Measurements from ENCODE around the gene SPHK1. TPM values are rescaled to one million over a fixed set of nuclear protein-coding genes. Genes with fewer than 3 reads are reported as not detected.

SPHK1 gene
- total RNA-seq, 2 experiments from 2014 or later = 3.4 to 3.9 TPM

GRCh38 chr17:76383546-76384221 lies 725 bp upstream of the SPHK1 start:
- peaks cover 3% of the 10 kb centered on the region for H3K27me3 Mint-ChIP-seq
- DNase-seq (peak; percentile 81), ATAC-seq (ENCODE audit: low read depth) (peak; percentile 32)
- H3K9me3 Mint-ChIP-seq = no peaks in the 10 kb centered on the region
- no peaks in the 10 kb centered on the region for H3K36me3 Mint-ChIP-seq
- H3K4me1 Mint-ChIP-seq = peaks cover 5% of the 10 kb centered on the region
- H3K4me3 Mint-ChIP-seq = peak overlapping the region; percentile 89
- POLR2A ChIA-PET = interaction anchor here (1.0 to 6.1 kb wide), 6 partner anchors 13 to 192 kb away, joined by 3 to 63 read pairs (median 4); partner anchors contain the start of gene PRPSAP1
- H3K27ac Mint-ChIP-seq = peak overlapping the region; percentile 85

GRCh38 chr17:76384987-76385891 lies 830 bp downstream of the SPHK1 start:
- Mint-ChIP-seq H3K36me3 (no peaks in the 10 kb centered on the region), H3K9me3 (no peaks in the 10 kb centered on the region), H3K4me3 (peak overlapping the region; percentile 68), H3K27me3 (peaks cover 3% of the 10 kb centered on the region), H3K4me1 (peaks cover 5% of the 10 kb centered on the region), H3K27ac (no peak overlapping the region)
- POLR2A ChIA-PET = interaction anchor here (0.6 to 6.1 kb wide), 10 partner anchors 12 to 510 kb away, joined by 3 to 63 read pairs (median 4); partner anchors contain the start of gene PRPSAP1
- ATAC-seq (ENCODE audit: low read depth) = peak; percentile 1
- peak; percentile 61 for DNase-seq

DNA sequence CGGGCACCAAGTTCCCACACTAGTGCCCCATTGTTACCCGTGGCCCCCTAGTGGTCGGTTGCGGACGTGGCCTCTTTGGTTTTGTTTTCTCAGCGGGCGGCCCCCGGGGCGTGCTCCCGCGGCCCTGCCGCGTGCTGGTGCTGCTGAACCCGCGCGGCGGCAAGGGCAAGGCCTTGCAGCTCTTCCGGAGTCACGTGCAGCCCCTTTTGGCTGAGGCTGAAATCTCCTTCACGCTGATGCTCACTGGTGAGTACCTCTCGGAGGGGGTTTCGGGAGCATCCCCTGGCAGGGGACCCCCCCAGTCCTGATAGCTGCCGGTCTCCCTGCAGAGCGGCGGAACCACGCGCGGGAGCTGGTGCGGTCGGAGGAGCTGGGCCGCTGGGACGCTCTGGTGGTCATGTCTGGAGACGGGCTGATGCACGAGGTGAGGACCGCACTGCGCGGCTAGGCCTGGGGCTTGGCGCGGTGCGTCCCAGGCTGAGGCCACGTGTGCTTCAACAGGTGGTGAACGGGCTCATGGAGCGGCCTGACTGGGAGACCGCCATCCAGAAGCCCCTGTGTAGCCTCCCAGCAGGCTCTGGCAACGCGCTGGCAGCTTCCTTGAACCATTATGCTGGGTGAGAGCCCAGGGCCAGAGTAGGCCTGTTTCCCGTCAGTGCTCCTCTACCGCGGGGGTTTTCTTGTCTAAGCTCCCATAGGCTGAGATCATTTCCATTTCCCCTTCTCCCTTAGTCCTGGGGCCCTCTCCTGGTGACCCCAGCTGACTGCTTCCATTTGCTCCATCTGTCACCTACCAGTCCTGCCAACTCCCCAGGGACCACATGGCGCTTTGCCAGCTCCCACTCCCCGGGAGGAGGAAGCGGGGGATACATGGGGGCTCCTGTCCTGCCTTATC lies 1.7 kb downstream of the SPHK1 start:
- H3K27ac Mint-ChIP-seq = no peak overlapping the region
- peak overlapping the region; percentile 68 for H3K4me3 Mint-ChIP-seq
- H3K4me1 Mint-ChIP-seq = peaks cover 5% of the 10 kb centered on the region
- DNase-seq (peak; percentile 89), ATAC-seq (ENCODE audit: low read depth) (peak; percentile 29)
- H3K27me3 Mint-ChIP-seq = no peaks in the 10 kb centered on the region
- no peaks in the 10 kb centered on the region for H3K9me3 Mint-ChIP-seq
- no peaks in the 10 kb centered on the region for H3K36me3 Mint-ChIP-seq
- POLR2A ChIA-PET = interaction anchor here (0.6 to 6.1 kb wide), 7 partner anchors 11 to 203 kb away, joined by 3 to 63 read pairs (median 4); partner anchors contain the start of gene PRPSAP1

- Mint-ChIP-seq H3K27ac (no peak overlapping the region), H3K36me3 (no peaks in the 10 kb centered on the region), H3K9me3 (no peaks in the 10 kb centered on the region), H3K4me1 (peaks cover 5% of the 10 kb centered on the region), H3K4me3 (no peak overlapping the region), H3K27me3 (no peaks in the 10 kb centered on the region)
- no peak for DNase-seq
- POLR2A ChIA-PET = interaction anchor here (1.7 to 6.1 kb wide), 2 partner anchors 25 to 33 kb away, joined by 4 to 63 read pairs; partner anchors contain the start of gene PRPSAP1
- ATAC-seq (ENCODE audit: low read depth) = no peak
Measured at GRCh38 chr17:76386966-76387765, 2.8 kb downstream of the SPHK1 start.

- ATAC-seq (ENCODE audit: low read depth) = no peak
- Mint-ChIP-seq H3K4me3 (no peak overlapping the region), H3K27me3 (no peaks in the 10 kb centered on the region), H3K4me1 (peaks cover 3% of the 10 kb centered on the region), H3K27ac (no peak overlapping the region), H3K36me3 (no peaks in the 10 kb centered on the region), H3K9me3 (no peaks in the 10 kb centered on the region)
- POLR2A ChIA-PET = interaction anchor here (0.7 kb wide), 1 partner anchor 1751 kb away, joined by 7 read pairs; no protein-coding TSS in a partner anchor
- DNase-seq = no peak
Measured at GRCh38 chr17:76388966-76389888, 4.8 kb downstream of the SPHK1 start.

GRCh38 chr17:76390003-76390421 lies 5.6 kb downstream of the SPHK1 start:
- DNase-seq (no peak), ATAC-seq (ENCODE audit: low read depth) (no peak)
- Mint-ChIP-seq H3K4me1 (peaks cover 3% of the 10 kb centered on the region), H3K4me3 (no peak overlapping the region), H3K36me3 (no peaks in the 10 kb centered on the region), H3K27me3 (no peaks in the 10 kb centered on the region), H3K9me3 (no peaks in the 10 kb centered on the region), H3K27ac (no peak overlapping the region)
- POLR2A ChIA-PET = no interaction called here

DNA sequence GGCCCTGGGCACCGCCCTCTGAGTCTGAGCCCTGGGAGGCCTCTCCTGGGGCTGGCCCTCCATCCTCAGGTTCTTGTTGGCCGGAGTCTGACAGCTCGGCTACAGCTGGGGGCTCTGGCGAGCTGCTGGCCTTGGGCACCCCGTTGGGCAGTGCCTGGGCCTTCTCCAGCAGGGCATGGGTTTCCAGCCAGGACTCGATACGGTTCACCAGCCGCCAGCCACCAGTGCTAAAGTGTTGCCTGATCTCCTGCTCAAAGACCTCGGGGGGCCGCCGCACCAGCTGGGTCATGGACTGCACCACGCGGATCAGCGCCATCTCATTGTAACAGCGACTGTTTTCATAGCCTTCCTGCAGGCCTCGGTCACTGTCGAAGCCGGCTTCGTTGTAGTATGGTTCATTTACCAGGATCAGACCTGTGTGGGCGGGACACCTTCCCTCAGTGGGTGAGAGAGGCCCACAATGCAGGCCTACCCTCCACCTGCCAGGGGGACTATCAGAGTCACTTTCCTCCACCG lies 6.8 kb downstream of the SPHK1 start:
- peaks cover 3% of the 10 kb centered on the region for H3K4me1 Mint-ChIP-seq
- H3K27ac Mint-ChIP-seq = no peak overlapping the region
- H3K27me3 Mint-ChIP-seq = no peaks in the 10 kb centered on the region
- POLR2A ChIA-PET = no interaction called here
- ATAC-seq (ENCODE audit: low read depth) (no peak), DNase-seq (no peak)
- no peaks in the 10 kb centered on the region for H3K36me3 Mint-ChIP-seq
- no peak overlapping the region for H3K4me3 Mint-ChIP-seq
- no peaks in the 10 kb centered on the region for H3K9me3 Mint-ChIP-seq

DNA sequence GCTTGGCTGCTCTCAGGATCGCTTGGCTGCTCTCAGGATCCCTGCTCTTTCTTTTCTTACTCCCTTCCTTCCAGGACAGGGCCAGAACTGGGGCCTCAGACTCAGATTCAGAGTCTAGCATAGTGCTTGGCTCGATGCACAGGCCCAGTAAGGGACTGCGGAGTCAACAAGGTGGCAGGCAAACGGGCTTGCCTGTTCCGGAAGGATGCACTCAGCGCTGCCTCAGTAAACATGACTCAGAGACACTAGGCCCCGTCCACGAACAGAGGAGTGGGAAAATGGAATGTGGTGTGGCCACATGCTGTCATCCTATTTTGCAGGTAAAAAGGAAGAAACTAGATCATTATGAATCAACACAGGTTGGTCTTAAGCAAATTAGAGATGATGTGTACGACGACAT lies 9.8 kb downstream of the SPHK1 start:
- H3K36me3 Mint-ChIP-seq = no peaks in the 10 kb centered on the region
- H3K9me3 Mint-ChIP-seq = no peaks in the 10 kb centered on the region
- H3K4me1 Mint-ChIP-seq = no peaks in the 10 kb centered on the region
- H3K4me3 Mint-ChIP-seq = no peak overlapping the region
- ATAC-seq (ENCODE audit: low read depth) (no peak), DNase-seq (no peak)
- no peaks in the 10 kb centered on the region for H3K27me3 Mint-ChIP-seq
- H3K27ac Mint-ChIP-seq = no peak overlapping the region
- POLR2A ChIA-PET = no interaction called here

DNA sequence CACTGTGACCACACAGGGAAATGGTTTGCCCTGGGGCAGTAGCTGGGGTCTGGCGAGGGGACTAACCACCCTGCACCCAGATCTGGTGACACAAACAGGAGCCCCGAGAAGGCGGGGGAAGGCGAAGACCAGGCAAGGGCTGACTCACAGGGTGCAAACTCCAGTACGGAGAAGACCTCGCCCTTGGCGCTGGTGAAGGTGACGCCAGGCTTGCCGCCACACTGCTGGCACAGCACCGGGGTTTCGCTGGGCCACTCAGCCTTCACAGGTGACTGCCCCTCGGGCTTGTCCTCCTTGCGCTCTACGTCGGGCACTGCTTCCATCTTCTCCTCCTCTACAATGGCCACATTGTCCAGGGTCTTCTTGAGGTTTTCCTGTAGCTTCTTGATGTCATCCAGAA lies 11.6 kb downstream of the SPHK1 start:
- no peaks in the 10 kb centered on the region for H3K27me3 Mint-ChIP-seq
- no peak overlapping the region for H3K27ac Mint-ChIP-seq
- ATAC-seq (ENCODE audit: low read depth) (no peak), DNase-seq (no peak)
- no peaks in the 10 kb centered on the region for H3K9me3 Mint-ChIP-seq
- H3K4me1 Mint-ChIP-seq = no peaks in the 10 kb centered on the region
- POLR2A ChIA-PET = interaction anchor here (0.5 kb wide), 1 partner anchor 42 kb away, joined by 3 read pairs; no protein-coding TSS in a partner anchor
- no peak overlapping the region for H3K4me3 Mint-ChIP-seq
- peaks cover 4% of the 10 kb centered on the region for H3K36me3 Mint-ChIP-seq

GRCh38 chr17:76397184-76397583 lies 12.8 kb downstream of the SPHK1 start:
- no peak overlapping the region for H3K4me3 Mint-ChIP-seq
- H3K9me3 Mint-ChIP-seq = no peaks in the 10 kb centered on the region
- ATAC-seq (ENCODE audit: low read depth) (no peak), DNase-seq (no peak)
- H3K4me1 Mint-ChIP-seq = no peaks in the 10 kb centered on the region
- peaks cover 6% of the 10 kb centered on the region for H3K36me3 Mint-ChIP-seq
- no peaks in the 10 kb centered on the region for H3K27me3 Mint-ChIP-seq
- POLR2A ChIA-PET = interaction anchor here (1.2 kb wide), 1 partner anchor 12 kb away, joined by 3 read pairs; no protein-coding TSS in a partner anchor
- H3K27ac Mint-ChIP-seq = no peak overlapping the region
